GM18909 (cell line): ENCODE data around the gene LHPP.

ENCODE experiments used
- ATAC-seq: cut with Tn5 transposase; IDR thresholded peaks from one replicate; pipeline ENCODE4 v1.9.1; 2021; ENCODE audit warnings: mild to moderate bottlenecking; ENCODE audit not compliant: unreplicated experiment, poor library complexity

Gene LHPP

DNA sequence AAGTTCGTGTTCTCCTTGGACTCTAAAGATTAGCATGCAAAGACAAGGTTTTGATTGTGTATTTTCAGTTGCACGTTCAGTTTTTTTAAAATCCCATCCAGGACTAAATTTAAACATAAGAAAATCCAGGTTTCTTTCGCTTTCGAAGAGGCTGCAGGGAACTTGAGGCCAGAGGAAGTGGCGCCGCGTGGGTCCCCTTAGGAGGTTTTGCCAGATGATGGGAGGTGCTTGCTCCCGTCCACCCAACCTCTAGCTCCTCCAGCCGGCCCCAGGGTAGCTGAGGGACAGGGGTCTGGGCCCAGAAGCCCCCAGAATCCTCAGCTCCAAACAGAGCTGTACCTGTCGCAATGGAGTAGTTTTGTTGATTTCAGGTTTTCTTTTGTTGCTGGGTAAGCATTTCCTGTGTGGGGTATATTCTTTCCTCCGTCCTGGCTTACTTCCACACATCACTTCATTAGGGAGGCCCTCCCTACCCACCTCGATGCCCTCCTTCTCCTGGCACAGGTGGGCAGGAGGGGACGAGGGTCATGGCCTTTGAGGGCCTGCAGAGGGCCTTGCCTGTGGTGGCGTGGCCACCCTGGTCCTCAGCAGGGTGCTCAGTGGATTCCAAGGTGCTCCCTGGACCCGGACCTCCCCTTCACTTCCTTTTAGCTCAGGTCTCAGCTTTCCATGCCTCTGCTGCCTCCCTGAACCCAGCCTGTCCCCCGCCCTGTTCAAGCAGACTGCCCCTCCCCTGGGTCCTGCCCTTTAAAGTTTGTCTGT is 32.6 kb downstream of the LHPP start:
- ATAC-seq: no peak

DNA sequence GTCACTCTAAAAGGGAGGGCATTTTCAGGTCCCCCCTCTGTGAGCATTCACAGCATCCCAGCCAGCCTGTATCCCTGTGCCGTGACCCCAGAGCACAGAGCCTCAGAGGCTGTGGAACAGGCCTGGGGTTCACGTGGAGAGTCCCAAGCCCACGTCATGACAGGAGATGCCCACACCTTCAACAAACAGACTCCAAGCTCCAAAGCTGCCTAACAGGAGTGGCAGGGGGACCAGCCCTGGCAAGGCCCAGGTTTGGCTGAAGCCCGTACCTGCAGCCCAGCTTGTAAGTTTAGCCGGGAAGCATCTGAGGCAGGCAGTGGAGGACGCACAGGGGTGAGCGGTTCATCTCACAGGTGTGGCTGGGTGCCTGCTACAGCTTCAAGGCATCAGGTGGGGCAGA is 33.5 kb downstream of the LHPP start:
- ATAC-seq: no peak

DNA sequence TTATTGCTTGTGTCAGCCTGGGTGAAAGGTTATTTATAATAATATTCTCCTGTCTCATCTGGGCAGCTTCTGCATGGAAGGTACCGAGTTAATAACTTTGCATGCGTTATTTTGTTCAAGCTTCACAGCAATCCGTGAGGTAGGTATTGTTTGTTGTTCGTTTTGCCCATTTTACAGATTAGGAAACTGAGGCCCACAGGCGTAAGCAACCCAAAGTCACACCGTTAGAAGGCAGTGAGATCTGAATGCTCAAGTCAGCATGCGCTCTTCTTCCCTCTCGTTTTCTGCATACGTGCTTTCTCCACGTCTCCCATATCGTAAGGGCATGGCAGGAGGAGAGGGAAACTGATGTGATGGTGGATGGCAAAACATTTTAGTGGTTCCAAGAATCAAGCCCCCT is 34.1 kb downstream of the LHPP start:
- ATAC-seq: no peak

DNA sequence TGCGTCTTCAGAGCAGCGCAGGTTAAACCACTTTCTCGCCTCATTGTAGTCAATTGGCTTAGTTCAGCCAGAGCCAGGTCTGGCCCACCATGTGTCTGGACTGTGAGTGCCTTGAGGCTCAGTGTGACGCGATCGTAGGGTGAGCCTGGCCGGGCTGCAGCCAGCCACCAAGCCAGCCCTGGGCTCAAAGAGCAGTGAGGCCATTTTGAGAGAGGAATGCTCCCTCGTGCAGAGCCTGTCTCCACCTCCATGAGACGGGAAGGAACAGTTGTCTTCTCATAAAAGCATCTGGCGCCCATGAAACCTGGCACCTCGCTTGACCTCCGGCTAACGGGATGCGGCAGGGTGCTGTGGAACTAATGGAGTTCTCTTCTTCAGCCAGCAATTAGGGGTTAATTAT is 34.5 kb downstream of the LHPP start:
- ATAC-seq: no peak

DNA sequence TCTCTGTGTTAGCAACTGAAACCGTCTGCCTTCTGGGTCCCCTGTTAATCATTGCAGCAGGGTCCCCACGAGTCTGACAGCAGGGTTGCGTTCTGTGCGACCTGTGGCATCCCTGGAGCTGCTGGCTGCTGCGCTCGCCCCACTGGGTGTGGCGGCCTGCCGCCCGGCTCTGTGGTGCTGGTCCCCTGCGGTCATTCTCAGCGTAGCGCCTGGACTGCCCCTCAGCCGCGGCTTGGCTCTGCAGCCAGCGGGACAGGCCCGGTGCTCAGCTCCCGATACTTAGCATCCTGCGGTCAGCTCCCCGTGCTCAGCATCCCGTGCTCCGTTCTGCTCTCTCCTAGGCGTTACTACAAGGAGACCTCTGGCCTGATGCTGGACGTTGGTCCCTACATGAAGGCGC is 35.0 kb downstream of the LHPP start:
- ATAC-seq: no peak

- no peak for ATAC-seq
These were observed 35.7 kb downstream of the LHPP start for GRCh38 chr10:124497196-124497881.

GRCh38 chr10:124498056-124498455 is 36.4 kb downstream of the LHPP start:
- ATAC-seq: no peak

DNA sequence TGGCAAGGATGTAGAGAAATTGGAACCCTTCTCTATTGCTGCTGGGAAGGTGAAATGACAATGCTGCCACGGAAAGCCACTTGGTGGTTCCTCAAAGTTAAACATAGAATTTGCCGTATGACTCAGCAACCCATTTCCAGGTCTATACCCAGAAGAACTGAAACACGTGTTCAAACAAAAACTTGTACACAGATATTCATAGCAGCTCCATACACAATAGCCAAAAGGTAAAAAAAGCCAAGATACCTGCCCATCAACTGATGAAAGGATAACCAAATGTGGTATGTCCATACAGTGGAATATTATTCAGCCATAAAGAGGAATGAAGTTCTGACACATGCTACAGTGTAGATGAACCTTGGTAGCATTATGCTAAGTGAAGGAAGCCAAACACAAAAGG is 39.1 kb downstream of the LHPP start:
- no peak for ATAC-seq

DNA sequence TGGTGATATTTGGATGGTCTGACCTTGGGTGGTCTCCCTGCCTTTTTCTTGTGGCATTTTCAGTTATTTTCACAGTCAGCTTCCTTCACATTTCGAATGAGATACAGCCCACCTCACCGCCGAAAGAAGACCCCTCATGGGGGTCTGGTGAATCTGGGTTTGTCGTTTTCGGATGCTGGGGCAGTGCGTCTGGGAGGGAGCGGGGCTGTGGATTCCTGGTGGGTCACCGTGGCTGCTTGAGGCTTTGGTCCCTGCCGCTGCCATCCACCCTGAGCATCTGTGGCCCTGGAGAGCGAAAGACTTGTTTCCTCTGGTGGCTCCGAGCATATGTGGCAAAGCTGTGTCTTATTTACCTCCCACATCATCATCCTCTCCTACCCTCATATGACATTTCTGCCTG is 43.1 kb downstream of the LHPP start:
- ATAC-seq: no peak

DNA sequence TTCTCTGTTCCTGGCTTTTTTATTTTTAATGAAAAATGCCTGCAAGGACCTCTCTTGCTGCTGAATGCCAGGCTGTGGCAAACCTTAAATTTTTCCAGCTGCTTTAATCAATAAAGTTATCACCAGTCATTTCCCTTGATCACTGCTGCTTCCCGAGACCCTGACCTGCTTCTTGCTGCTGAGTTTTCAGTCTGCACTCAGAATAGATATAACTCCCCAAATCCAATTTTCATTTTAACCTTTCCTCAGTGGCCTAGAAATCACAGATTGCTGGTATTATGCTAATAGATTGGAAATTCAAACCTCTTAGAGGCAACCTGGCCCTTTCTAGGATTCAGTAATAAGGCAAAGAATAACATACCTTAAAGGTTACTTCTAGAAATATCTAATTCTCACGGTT is 43.7 kb downstream of the LHPP start:
- no peak for ATAC-seq

GRCh38 chr10:124508070-124508667 is 46.5 kb downstream of the LHPP start:
- no peak for ATAC-seq

- ATAC-seq: no peak
These were observed 47.4 kb downstream of the LHPP start for GRCh38 chr10:124508907-124509454.

DNA sequence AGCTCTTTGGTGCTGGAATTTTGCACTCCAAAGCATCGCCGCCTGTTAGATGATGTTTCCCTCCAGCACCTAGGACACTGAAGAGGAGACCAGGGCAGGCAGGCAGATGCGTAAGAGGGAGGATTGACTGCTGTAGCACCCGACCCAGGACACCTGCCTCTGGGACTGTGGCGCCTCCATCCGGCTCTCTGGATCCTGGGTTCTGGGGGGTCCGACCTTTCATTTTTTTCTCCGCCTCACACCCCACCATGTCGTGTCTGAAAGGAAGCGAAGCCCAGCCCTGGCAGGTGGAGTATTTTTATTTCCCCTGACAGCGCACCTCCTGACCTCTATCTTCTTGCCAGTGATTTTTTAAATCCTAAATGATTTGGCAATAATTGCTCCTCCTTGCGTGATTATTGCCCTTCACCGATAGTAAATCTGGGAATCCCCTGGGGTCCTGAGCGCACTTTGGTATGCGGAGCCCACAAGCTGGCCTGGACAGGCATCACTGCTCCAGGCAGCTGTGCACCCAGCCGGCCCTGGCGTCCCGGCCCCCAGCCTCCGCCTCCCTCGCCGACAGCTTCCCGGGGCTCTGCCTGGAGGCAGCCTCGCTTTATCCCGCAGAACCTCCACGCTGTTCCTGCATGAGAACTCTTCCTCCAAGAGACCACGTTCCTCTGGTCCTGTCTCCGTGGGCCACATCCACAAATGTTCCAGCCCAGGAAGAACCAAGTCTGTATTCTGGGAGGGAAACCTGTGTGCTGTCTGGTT is 48.4 kb downstream of the LHPP start:
- ATAC-seq: no peak

- no peak for ATAC-seq
These were observed 49.1 kb downstream of the LHPP start for GRCh38 chr10:124510759-124511158.

DNA sequence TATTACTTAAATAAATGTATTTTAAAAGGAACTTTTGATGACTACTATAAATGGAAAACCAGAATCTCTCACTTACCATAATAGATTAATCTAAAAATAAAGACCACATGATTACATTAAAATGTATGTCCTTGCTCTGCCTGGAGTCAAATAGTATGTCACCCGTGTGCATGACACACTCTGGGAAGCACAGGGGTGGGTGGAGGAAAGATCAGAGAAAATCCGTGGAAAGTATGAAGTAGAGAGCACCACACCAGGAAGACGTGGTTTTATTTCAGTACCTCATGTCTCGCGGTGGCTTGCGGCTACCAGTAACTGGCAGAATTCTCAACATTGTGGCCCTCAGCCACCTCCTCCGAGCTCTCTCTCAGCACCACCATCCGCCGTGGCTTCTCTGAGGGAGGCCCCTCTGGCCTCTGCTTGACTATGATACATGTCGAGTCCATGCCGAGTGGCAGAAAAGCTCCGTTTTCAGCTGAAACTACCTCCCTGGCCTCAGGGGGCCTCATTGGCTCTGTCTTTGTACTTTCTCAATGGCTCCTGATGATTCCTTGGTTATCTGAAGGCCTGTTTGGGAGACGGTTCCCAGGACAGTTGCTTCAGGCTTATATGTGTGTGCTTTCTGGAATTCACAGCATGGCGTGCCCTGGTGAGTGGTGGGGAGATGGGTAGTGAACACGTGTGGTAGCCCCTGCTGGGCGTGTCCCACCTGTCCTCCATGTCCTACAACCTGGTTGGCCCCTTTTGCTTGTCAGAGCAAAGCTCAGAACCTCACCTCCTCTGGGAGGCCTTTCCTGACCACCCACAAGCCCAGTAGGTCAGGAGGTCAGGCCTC is 49.8 kb downstream of the LHPP start:
- ATAC-seq: no peak

GRCh38 chr10:124512040-124512428 is 50.4 kb downstream of the LHPP start:
- ATAC-seq: no peak

DNA sequence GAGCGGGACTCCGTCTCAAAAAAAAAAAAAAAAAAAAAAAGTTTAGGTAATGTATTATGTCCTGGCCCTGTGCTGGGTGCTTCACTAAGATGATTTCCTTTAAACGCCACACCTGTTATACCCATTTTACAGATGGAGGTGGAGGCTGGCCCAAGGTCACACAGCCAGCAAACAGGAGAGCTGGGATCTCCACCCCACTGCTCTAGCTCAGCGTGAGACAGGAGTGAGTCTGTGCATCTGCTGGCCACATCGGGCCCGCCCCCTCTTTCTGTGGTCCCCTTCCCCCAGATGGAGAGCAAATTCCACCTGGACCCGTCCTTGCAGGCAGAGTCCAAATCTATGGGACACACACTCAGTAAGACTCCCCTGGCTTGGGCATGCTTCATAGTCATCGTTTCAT is 51.0 kb downstream of the LHPP start:
- no peak for ATAC-seq

DNA sequence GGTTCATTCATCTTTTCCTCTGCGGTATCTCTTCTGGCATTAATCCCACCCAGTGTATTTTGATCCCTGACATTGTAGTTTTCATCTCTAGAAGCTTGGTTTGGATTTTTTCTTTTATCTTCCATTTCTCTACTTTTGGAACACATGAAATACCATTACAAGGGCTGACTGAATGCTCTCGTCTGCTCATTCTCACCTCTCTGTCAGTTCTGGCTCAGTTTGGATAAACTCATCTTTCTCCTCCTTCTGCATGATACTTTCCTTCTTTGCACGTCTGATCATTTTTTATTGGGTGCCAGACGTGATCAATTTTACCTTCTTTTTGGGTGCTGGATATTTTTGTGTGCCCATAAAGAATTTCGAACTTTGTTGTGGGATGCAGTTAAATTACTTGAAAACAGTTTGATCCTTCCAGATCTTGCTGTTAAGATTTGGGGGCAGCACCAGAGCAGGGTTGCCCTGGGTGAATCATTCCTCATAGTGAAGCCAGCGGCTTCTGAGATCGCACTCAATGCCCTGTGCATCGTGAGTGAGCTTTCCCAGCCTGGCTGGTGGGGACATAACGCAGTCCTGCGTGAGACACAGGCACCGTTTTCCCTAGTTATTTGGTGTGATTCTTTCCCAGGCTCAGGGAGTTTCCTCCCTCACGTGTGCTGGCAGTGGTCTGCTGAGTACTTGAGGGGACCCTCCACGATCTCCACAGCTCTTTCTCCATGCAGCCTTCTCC is 53.8 kb downstream of the LHPP start:
- ATAC-seq: no peak

- no peak for ATAC-seq
These were observed 54.6 kb downstream of the LHPP start for GRCh38 chr10:124516181-124516580.
